HepG2 (cell line): ENCODE results near the gene DOK1. TPM values are rescaled to one million over a fixed set of nuclear protein-coding genes. Genes with fewer than 3 reads are reported as not detected.

ENCODE experiments used
- DDIT3 ChIP-seq: sonication (generic); formaldehyde crosslinking; IDR thresholded peaks from 2 replicates; pipeline ENCODE4 v1.4.0; 2020; ENCODE audit warnings: mild to moderate bottlenecking, missing genetic modification reagents
- DMTF1 ChIP-seq: sonication (generic); formaldehyde crosslinking; IDR thresholded peaks from 2 replicates; pipeline ENCODE4 v1.4.0; 2020; ENCODE audit warnings: mild to moderate bottlenecking, missing genetic modification reagents
- E2F1 ChIP-seq: sonication (generic); formaldehyde crosslinking; IDR thresholded peaks from 2 replicates; pipeline ENCODE4 v1.5.0; 2020; ENCODE audit warnings: missing genetic modification reagents
- FOXP4 ChIP-seq: sonication (generic); formaldehyde crosslinking; IDR thresholded peaks from 2 replicates; pipeline ENCODE4 v1.4.0; 2020; ENCODE audit warnings: missing genetic modification reagents
- NFYB ChIP-seq: sonication (generic); formaldehyde crosslinking; IDR thresholded peaks from 2 replicates; pipeline ENCODE4 v1.4.0; 2020; ENCODE audit warnings: missing genetic modification reagents
- PATZ1 ChIP-seq: sonication (generic); formaldehyde crosslinking; IDR thresholded peaks from 2 replicates; pipeline ENCODE4 v1.4.0; 2020; ENCODE audit warnings: missing genetic modification reagents
- RAD21 ChIP-seq: fragments of 450-650 bp; formaldehyde crosslinking; IDR thresholded peaks from 2 replicates; pipeline ENCODE4 v1.5.0; 2020; ENCODE audit warnings: mild to moderate bottlenecking
- SPEN ChIP-seq: sonication (generic); formaldehyde crosslinking; IDR thresholded peaks from 2 replicates; pipeline ENCODE4 v1.5.1; 2020; ENCODE audit warnings: low read depth, mild to moderate bottlenecking, missing genetic modification reagents
- STAG1 ChIP-seq: sonication (generic); formaldehyde crosslinking; IDR thresholded peaks from 2 replicates; pipeline ENCODE4 v1.4.0; 2020; ENCODE audit warnings: missing genetic modification reagents
- ZBTB14 ChIP-seq: sonication (generic); formaldehyde crosslinking; IDR thresholded peaks from 2 replicates; pipeline ENCODE4 v1.4.0; 2020; ENCODE audit warnings: missing genetic modification reagents
- ZBTB43 ChIP-seq: sonication (generic); formaldehyde crosslinking; conservative IDR thresholded peaks from 2 replicates; pipeline ENCODE4 v1.4.0; 2020; ENCODE audit warnings: missing genetic modification reagents
- ZSCAN31 ChIP-seq: sonication (generic); formaldehyde crosslinking; IDR thresholded peaks from 2 replicates; pipeline ENCODE4 v1.5.0; 2020; ENCODE audit warnings: low read depth, mild to moderate bottlenecking, missing genetic modification reagents
- polyA plus RNA-seq, 8 experiments: library from polyadenylated mRNA; depleted of rRNA in 3 of 8; stranded (reverse) in 7 of 8; unstranded in 1 of 8; fragments of >200 nt; fragmentation: Illumina TruSeq in 4 of 8; extraction: Trizol in 4 of 8; gene quantifications; 2 replicates each; pipeline versions ENCODE4 v1.2.1 to v1.2.3, GENCODE V29; 2011 to 2016; ENCODE audit warnings: low read depth in 4 of 8, missing spikeins in 1 of 8, mixed read lengths in 1 of 8; ENCODE audit not compliant: insufficient read depth in 1 of 8
- total RNA-seq, 5 experiments: library from RNA; depleted of rRNA; stranded (reverse); fragments of >200 nt; fragmentation: Illumina TruSeq; extraction: Trizol; gene quantifications; 2 replicates each; pipeline ENCODE4 v1.2.3, GENCODE V29; 2016; ENCODE audit warnings: low read depth in 1 of 5

DOK1 gene
- total and polyA plus RNA-seq, 2 of the 13 experiments (the other 11 are each of a cell fraction or from before 2014, with no cell fraction given): 0.53 to 0.74 TPM

- TF ChIP-seq FOXP4 (CRISPR knock-in tag) (no peak), SPEN (CRISPR knock-in tag) (no peak), ZBTB43 (CRISPR knock-in tag) (no peak), ZSCAN31 (CRISPR knock-in tag) (no peak), NFYB (CRISPR knock-in tag) (no peak), DDIT3 (CRISPR knock-in tag) (no peak), STAG1 (CRISPR knock-in tag) (peak; percentile 41), DMTF1 (CRISPR knock-in tag) (no peak), E2F1 (CRISPR knock-in tag) (no peak), PATZ1 (CRISPR knock-in tag) (peak; percentile 46), ZBTB14 (CRISPR knock-in tag) (no peak), RAD21 (CRISPR knock-in tag) (peak; percentile 18; the same call in 1 of the 2 replicates)
Observed at GRCh38 chr2:74572178-74572925, 17.8 kb downstream of the DOK1 start (continued).
